Natural killer cell (primary cell): Measurements from ENCODE around the gene KRTDAP. TPM values are rescaled to one million over a fixed set of nuclear protein-coding genes. Genes with fewer than 3 reads are reported as not detected.
"Not testable (repeated sequence)": the region's sequence is repeated elsewhere in the genome, so short reads cannot be mapped to it uniquely, and the experiment has no call there.

ENCODE experiments used
- ATAC-seq, 3 donors: fragments of 150-1000 bp in 2 of 3; fragments of 200-7000 bp in 1 of 3; cut with Tn5 transposase; 1 replicate in 1 of 3; 2 replicates in 2 of 3; pipeline ENCODE4 v1.10.0; 2021; ENCODE audit warnings: mild to moderate bottlenecking in 2 of 3, moderate library complexity in 2 of 3
- DNase-seq, 2 donors: peaks; one replicate each; pipeline versions ENCODE4 v3.0.0 to v3.0.0-alpha.2; 2013 to 2021; ENCODE audit warnings: mixed read lengths in 1 of 2
- H3K27ac ChIP-seq: one replicate; pipeline ENCODE4 v1.5.1; 2013; ENCODE audit warnings: mild to moderate bottlenecking, low read length
- H3K27me3 ChIP-seq: one replicate; pipeline ENCODE4 v1.6.1; 2013; ENCODE audit warnings: low read length; ENCODE audit not compliant: control insufficient read depth, insufficient read depth
- H3K36me3 ChIP-seq: one replicate; pipeline ENCODE4 v1.6.1; 2013; ENCODE audit warnings: low read length; ENCODE audit not compliant: control insufficient read depth, insufficient read depth
- H3K4me1 ChIP-seq: one replicate; pipeline ENCODE4 v1.6.1; 2013; ENCODE audit warnings: low read length; ENCODE audit not compliant: control insufficient read depth, insufficient read depth
- H3K4me3 ChIP-seq: one replicate; pipeline ENCODE4 v1.5.1; 2013; ENCODE audit warnings: low read length
- H3K9me3 ChIP-seq: one replicate; pipeline ENCODE4 v1.6.1; 2013; ENCODE audit warnings: low read length; ENCODE audit not compliant: control insufficient read depth, insufficient read depth
- H3K27ac Mint-ChIP-seq, 2 donors: one replicate each; pipeline ENCODE4 v1.8.0; 2022; ENCODE audit warnings: mild to moderate bottlenecking in 2 of 2, mixed read lengths in 2 of 2, moderate library complexity in 1 of 2
- H3K27me3 Mint-ChIP-seq, 2 donors: one replicate each; pipeline ENCODE4 v1.8.0; 2022; ENCODE audit warnings: low read depth in 2 of 2, mixed read lengths in 2 of 2
- H3K36me3 Mint-ChIP-seq: one replicate; pipeline ENCODE4 v1.8.0; 2022; ENCODE audit warnings: mixed read lengths
- H3K4me1 Mint-ChIP-seq, 2 donors: one replicate each; pipeline ENCODE4 v1.8.0; 2022; ENCODE audit warnings: mixed read lengths in 2 of 2
- H3K4me3 Mint-ChIP-seq: one replicate; pipeline ENCODE4 v1.8.0; 2022; ENCODE audit warnings: mild to moderate bottlenecking, moderate library complexity, mixed read lengths
- H3K9me3 Mint-ChIP-seq, 2 donors: one replicate each; pipeline ENCODE4 v1.8.0; 2022; ENCODE audit warnings: mixed read lengths in 2 of 2
- WGBS: methylation state at CpG from one replicate; pipeline ENCODE4 v1.1.7; 2013; ENCODE audit warnings: missing lambda C conversion rate; ENCODE audit not compliant: insufficient coverage; 5-methylcytosine and 5-hydroxymethylcytosine counted together
- intact Hi-C: fragments of 100-400 bp; cut with micrococcal nuclease; formaldehyde crosslinking; loops from one replicate; pipeline ENCODE4 v1.14.2; 2022
- total RNA-seq, 4 donors: library from RNA; stranded (reverse); fragments of 120-200 nt in 1 of 4; gene quantifications; one replicate each; pipeline versions ENCODE4 v1.2.3 to v1.2.4, GENCODE V29; 2013 to 2022
- TF ChIP-seq, protein P1 (sequence below): fragments of 200-600 bp; IDR thresholded peaks from one replicate; pipeline ENCODE4 v1.8.0; 2022; ENCODE audit warnings: antibody characterized with exemption

KRTDAP gene
- total RNA-seq, 3 donors from 2014 or later (not counting 1 experiment from before 2014, with no cell fraction given) = not detected

DNA sequence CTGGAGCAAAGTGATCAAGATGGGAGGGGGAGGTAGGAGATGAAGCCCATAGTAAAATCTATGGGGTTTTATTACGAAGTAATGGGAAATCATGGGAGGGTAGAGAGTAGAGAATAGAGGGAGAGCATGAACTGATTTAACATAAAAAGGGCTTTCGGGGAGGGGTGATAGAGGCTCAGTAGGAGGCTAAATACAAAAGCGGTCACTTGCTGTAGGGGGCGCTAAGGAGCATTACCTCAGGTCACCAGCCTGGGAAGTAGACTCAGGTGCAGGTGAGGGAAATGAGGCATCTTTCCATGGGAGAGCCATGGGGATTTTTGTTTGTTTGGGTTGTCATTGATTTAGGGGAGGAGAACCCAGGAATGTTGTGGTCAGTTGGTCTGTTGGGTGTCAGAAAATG, 14.1 kb downstream of the KRTDAP start:
- ATAC-seq = no peak
- peaks cover 0 to 3% of the 10 kb centered on the region in 2 donors for H3K27me3 Mint-ChIP-seq

DNA sequence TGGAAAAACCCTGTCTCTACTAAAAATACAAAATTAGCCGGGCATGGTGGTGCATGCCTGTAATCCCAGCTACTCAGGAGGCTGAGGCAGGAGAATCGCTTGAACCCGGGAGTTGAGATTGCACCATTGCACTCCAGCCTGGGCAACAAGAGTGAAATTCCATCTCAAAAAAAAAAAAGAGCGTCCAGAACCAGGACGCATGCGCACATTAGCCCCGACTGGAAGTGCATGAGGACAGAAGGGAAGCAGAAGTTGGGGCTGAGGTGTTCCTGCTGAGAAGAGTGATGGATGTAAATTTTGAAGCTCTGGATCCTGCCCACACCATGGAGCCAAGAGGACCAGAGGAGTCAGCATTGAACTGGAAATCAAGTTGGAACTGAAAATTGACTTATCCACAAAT, 15.7 kb downstream of the KRTDAP start:
- H3K27ac Mint-ChIP-seq, intact Hi-C loops, H3K4me1 Mint-ChIP-seq: not testable (repeated sequence)

More for the DNA sequence above, 14.1 kb downstream of the KRTDAP start:
- Mint-ChIP-seq H3K4me3 (no peak overlapping the region), H3K9me3 (no peaks in the 10 kb centered on the region), H3K27ac (no peak overlapping the region), H3K36me3 (no peaks in the 10 kb centered on the region), H3K4me1 (no peaks in the 10 kb centered on the region)
- TF ChIP-seq, protein P1, sequence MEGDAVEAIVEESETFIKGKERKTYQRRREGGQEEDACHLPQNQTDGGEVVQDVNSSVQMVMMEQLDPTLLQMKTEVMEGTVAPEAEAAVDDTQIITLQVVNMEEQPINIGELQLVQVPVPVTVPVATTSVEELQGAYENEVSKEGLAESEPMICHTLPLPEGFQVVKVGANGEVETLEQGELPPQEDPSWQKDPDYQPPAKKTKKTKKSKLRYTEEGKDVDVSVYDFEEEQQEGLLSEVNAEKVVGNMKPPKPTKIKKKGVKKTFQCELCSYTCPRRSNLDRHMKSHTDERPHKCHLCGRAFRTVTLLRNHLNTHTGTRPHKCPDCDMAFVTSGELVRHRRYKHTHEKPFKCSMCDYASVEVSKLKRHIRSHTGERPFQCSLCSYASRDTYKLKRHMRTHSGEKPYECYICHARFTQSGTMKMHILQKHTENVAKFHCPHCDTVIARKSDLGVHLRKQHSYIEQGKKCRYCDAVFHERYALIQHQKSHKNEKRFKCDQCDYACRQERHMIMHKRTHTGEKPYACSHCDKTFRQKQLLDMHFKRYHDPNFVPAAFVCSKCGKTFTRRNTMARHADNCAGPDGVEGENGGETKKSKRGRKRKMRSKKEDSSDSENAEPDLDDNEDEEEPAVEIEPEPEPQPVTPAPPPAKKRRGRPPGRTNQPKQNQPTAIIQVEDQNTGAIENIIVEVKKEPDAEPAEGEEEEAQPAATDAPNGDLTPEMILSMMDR = no peak
- H3K4me3 ChIP-seq = no peak overlapping the region
- intact Hi-C loops = no loop called here
- no peaks in the 10 kb centered on the region for H3K9me3 ChIP-seq
- no peaks in the 10 kb centered on the region for H3K4me1 ChIP-seq
- no peak for DNase-seq
- H3K36me3 ChIP-seq = no peaks in the 10 kb centered on the region
- no peaks in the 10 kb centered on the region for H3K27me3 ChIP-seq
- WGBS = 67% methylated on average over 4 of the region's 4 CpGs
- no peak overlapping the region for H3K27ac ChIP-seq

DNA sequence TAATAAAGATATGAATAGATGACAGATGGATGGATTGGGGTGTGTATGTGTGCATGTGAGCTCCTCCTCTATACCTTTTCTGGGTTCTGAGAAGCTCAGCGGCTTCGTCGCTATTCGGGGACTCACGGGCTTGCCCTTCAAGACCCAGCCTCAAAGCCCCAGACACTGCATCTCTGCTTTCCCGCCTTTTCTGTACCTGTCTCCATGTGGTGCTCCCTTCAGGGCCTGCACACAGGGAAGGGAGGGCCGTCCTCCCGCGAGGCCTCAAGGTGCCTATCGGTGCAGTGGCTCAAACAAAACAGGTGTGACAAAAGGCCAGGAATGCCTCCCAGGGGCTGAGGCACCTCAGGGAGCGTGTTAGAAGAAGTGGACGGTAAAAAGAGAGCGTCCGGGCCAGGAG, 16.2 kb downstream of the KRTDAP start:
- TF ChIP-seq, protein P1 = no peak

More for the DNA sequence above, 15.7 kb downstream of the KRTDAP start:
- not testable (repeated sequence) for H3K9me3 Mint-ChIP-seq, H3K4me1 ChIP-seq, H3K27me3 ChIP-seq, H3K36me3 ChIP-seq, H3K36me3 Mint-ChIP-seq, H3K27me3 Mint-ChIP-seq, H3K27ac ChIP-seq, H3K4me3 ChIP-seq, ATAC-seq, H3K4me3 Mint-ChIP-seq, H3K9me3 ChIP-seq, DNase-seq
- whole genome bisulfite sequencing = 95% methylated on average over 7 of the region's 7 CpGs

DNA sequence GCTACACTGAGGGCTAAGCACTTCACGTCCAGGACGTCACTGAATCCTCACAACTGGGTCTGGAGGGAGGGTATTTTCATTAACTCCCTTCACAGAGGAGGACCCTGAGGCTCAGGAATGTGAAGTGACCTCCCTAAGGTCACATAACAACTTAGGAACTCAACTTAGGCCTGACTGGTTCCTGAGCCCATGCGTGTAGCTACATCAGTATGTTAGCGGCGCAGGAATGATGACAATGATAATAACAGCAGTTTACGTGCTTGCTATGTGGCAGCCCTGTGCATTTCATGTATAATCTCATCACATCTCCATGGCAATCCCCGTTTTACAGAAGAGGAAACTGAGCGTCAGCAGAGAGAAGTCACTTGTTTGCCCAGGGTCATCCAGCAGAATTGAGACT, 18.3 kb downstream of the KRTDAP start:
- Mint-ChIP-seq H3K27ac (no peak overlapping the region), H3K4me3 (no peak overlapping the region), H3K9me3 (no peaks in the 10 kb centered on the region), H3K27me3 (peaks cover 0 to 3% of the 10 kb centered on the region in 2 donors), H3K36me3 (no peaks in the 10 kb centered on the region), H3K4me1 (peaks cover 0 to 5% of the 10 kb centered on the region in 2 donors)
- H3K9me3 ChIP-seq = no peaks in the 10 kb centered on the region
- H3K4me1 ChIP-seq = peaks cover 4% of the 10 kb centered on the region
- no peak overlapping the region for H3K4me3 ChIP-seq
- DNase-seq = no peak
- H3K27ac ChIP-seq = no peak overlapping the region
- no peaks in the 10 kb centered on the region for H3K36me3 ChIP-seq
- TF ChIP-seq, protein P1 = no peak
- ATAC-seq = no peak
- 94% methylated on average over 8 of the region's 8 CpGs for WGBS
- intact Hi-C loops = no loop called here
- no peaks in the 10 kb centered on the region for H3K27me3 ChIP-seq

More for the DNA sequence above, 16.2 kb downstream of the KRTDAP start:
- no peaks in the 10 kb centered on the region for H3K27me3 ChIP-seq
- Mint-ChIP-seq H3K4me1 (no peaks in the 10 kb centered on the region), H3K4me3 (no peak overlapping the region), H3K9me3 (no peaks in the 10 kb centered on the region), H3K27me3 (peaks cover 0 to 3% of the 10 kb centered on the region in 2 donors), H3K36me3 (no peaks in the 10 kb centered on the region), H3K27ac (no peak overlapping the region)
- no peak for DNase-seq
- H3K27ac ChIP-seq = no peak overlapping the region
- H3K4me3 ChIP-seq = no peak overlapping the region
- H3K9me3 ChIP-seq = no peaks in the 10 kb centered on the region
- 94% methylated on average over 14 of the region's 14 CpGs for WGBS
- no peaks in the 10 kb centered on the region for H3K4me1 ChIP-seq
- intact Hi-C loops = no loop called here
- ATAC-seq = no peak
- H3K36me3 ChIP-seq = no peaks in the 10 kb centered on the region

DNA sequence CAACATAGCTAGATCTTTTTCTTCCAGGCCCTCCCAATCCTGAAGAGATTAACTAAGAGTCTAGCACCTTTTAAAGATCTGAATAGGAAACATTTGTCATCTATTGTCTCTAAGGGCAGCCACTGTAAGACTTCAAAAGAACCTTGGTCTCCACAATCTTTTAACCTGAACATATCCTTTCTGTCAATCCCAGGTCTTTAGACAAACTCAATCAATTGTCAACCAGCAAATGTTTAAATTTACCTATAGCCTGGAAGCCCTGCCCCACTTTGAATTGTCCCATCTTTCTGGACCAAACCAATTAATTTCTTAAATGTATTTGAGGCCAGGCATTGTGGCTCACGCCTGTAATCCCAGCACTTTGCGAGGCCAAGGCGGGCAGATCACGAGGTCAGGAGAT, 19.2 kb downstream of the KRTDAP start:
- H3K27ac Mint-ChIP-seq, H3K4me3 ChIP-seq, H3K4me1 Mint-ChIP-seq, ATAC-seq, H3K27ac ChIP-seq, H3K9me3 ChIP-seq, intact Hi-C loops, H3K9me3 Mint-ChIP-seq, H3K27me3 ChIP-seq, H3K36me3 ChIP-seq, DNase-seq, H3K4me1 ChIP-seq, H3K4me3 Mint-ChIP-seq, H3K36me3 Mint-ChIP-seq, H3K27me3 Mint-ChIP-seq: not testable (repeated sequence)
- 85% methylated on average over 4 of the region's 4 CpGs for WGBS
